Measurements from ENCODE around the gene EGFL7. TPM values are rescaled to one million over a fixed set of nuclear protein-coding genes. Genes with fewer than 3 reads are reported as not detected.
"Not testable (repeated sequence)": the region's sequence is repeated elsewhere in the genome, so short reads cannot be mapped to it uniquely, and the experiment has no call there.

EGFL7 gene
- total RNA-seq, 2 experiments from 2014 or later, result 1.9 TPM

- POLR2A ChIA-PET, result no interaction called here
- no peak for DNase-seq
These were observed 35.0 kb upstream of the EGFL7 start for GRCh38 chr9:136627703-136628102.

GRCh38 chr9:136628268-136628667 is 34.4 kb upstream of the EGFL7 start:
- no peaks in the 10 kb centered on the region for H3K36me3 Mint-ChIP-seq (ENCODE audit: low read depth)
- H3K27ac Mint-ChIP-seq, result no peak overlapping the region
- DNase-seq, result no peak
- H3K9me3 Mint-ChIP-seq (ENCODE audit: insufficient read depth), result no peaks in the 10 kb centered on the region
- no peak for ATAC-seq
- H3K27me3 Mint-ChIP-seq (ENCODE audit: low read depth), result peaks cover 3% of the 10 kb centered on the region
- no peak overlapping the region for H3K4me3 Mint-ChIP-seq
- CTCF ChIA-PET, result interaction anchor here (7.2 to 7.4 kb wide), 2 partner anchors 139 to 143 kb away, joined by 40 to 53 read pairs; no protein-coding TSS in a partner anchor
- no peaks in the 10 kb centered on the region for H3K4me1 Mint-ChIP-seq (ENCODE audit: low read depth)
- POLR2A ChIA-PET, result no interaction called here

More at GRCh38 chr9:136627703-136628102, 35.0 kb upstream of the EGFL7 start:
- Mint-ChIP-seq H3K4me1 (ENCODE audit: low read depth) (no peaks in the 10 kb centered on the region), H3K9me3 (ENCODE audit: insufficient read depth) (no peaks in the 10 kb centered on the region), H3K27ac (no peak overlapping the region), H3K27me3 (ENCODE audit: low read depth) (peaks cover 3% of the 10 kb centered on the region), H3K4me3 (no peak overlapping the region), H3K36me3 (ENCODE audit: low read depth) (no peaks in the 10 kb centered on the region)
- CTCF ChIA-PET, result interaction anchor here (7.2 to 7.4 kb wide), 2 partner anchors 138 to 143 kb away, joined by 40 to 53 read pairs; no protein-coding TSS in a partner anchor
- ATAC-seq, result no peak

GRCh38 chr9:136629001-136629878 is 33.5 kb upstream of the EGFL7 start:
- H3K4me3 Mint-ChIP-seq, result no peak overlapping the region
- ATAC-seq, result no peak

GRCh38 chr9:136629879-136630661 is 32.6 kb upstream of the EGFL7 start:
- peak; percentile 73 for DNase-seq
- Mint-ChIP-seq H3K36me3 (ENCODE audit: low read depth) (no peaks in the 10 kb centered on the region), H3K4me1 (ENCODE audit: low read depth) (no peaks in the 10 kb centered on the region), H3K4me3 (no peak overlapping the region), H3K27me3 (ENCODE audit: low read depth) (peaks cover 3% of the 10 kb centered on the region), H3K9me3 (ENCODE audit: insufficient read depth) (no peaks in the 10 kb centered on the region), H3K27ac (no peak overlapping the region)
- ChIA-PET POLR2A (no interaction called here), CTCF (interaction anchor here (1.3 to 7.4 kb wide), 4 partner anchors 13 to 145 kb away, joined by 3 to 53 read pairs (median 24); no protein-coding TSS in a partner anchor)
- ATAC-seq, result peak; percentile 63

More at GRCh38 chr9:136629001-136629878, 33.5 kb upstream of the EGFL7 start:
- H3K9me3 Mint-ChIP-seq (ENCODE audit: insufficient read depth), result no peaks in the 10 kb centered on the region
- CTCF ChIA-PET, result interaction anchor here (1.0 to 7.4 kb wide), 5 partner anchors 14 to 144 kb away, joined by 3 to 53 read pairs (median 7); no protein-coding TSS in a partner anchor
- no peaks in the 10 kb centered on the region for H3K36me3 Mint-ChIP-seq (ENCODE audit: low read depth)
- peaks cover 3% of the 10 kb centered on the region for H3K27me3 Mint-ChIP-seq (ENCODE audit: low read depth)
- no peak overlapping the region for H3K27ac Mint-ChIP-seq
- POLR2A ChIA-PET, result no interaction called here
- DNase-seq, result no peak
- no peaks in the 10 kb centered on the region for H3K4me1 Mint-ChIP-seq (ENCODE audit: low read depth)

- no peak for DNase-seq
- CTCF ChIA-PET, result interaction anchor here (1.3 to 7.4 kb wide), 4 partner anchors 13 to 146 kb away, joined by 3 to 53 read pairs (median 24); no protein-coding TSS in a partner anchor
- Mint-ChIP-seq H3K9me3 (ENCODE audit: insufficient read depth) (no peaks in the 10 kb centered on the region), H3K4me3 (no peak overlapping the region), H3K27me3 (ENCODE audit: low read depth) (peaks cover 3% of the 10 kb centered on the region), H3K27ac (no peak overlapping the region), H3K4me1 (ENCODE audit: low read depth) (no peaks in the 10 kb centered on the region), H3K36me3 (ENCODE audit: low read depth) (no peaks in the 10 kb centered on the region)
- POLR2A ChIA-PET, result no interaction called here
- ATAC-seq, result no peak
These were observed 32.1 kb upstream of the EGFL7 start for GRCh38 chr9:136630662-136630992.

- Mint-ChIP-seq H3K4me3 (no peak overlapping the region), H3K9me3 (ENCODE audit: insufficient read depth) (no peaks in the 10 kb centered on the region), H3K27ac (no peak overlapping the region), H3K27me3 (ENCODE audit: low read depth) (peaks cover 3% of the 10 kb centered on the region), H3K36me3 (ENCODE audit: low read depth) (no peaks in the 10 kb centered on the region), H3K4me1 (ENCODE audit: low read depth) (no peaks in the 10 kb centered on the region)
- ATAC-seq (peak; percentile 90), DNase-seq (peak; percentile 83)
- ChIA-PET CTCF (interaction anchor here (0.7 to 1.4 kb wide), 8 partner anchors 13 to 156 kb away, joined by 3 to 55 read pairs (median 4); no protein-coding TSS in a partner anchor), POLR2A (interaction anchor here (1.2 kb wide), 1 partner anchor 147 kb away, joined by 8 read pairs; no protein-coding TSS in a partner anchor)
These were observed 31.4 kb upstream of the EGFL7 start for GRCh38 chr9:136631038-136632000.

GRCh38 chr9:136632072-136632471 is 30.6 kb upstream of the EGFL7 start:
- not testable (repeated sequence) for DNase-seq; H3K4me3 Mint-ChIP-seq; ATAC-seq; H3K36me3 Mint-ChIP-seq (ENCODE audit: low read depth); H3K27me3 Mint-ChIP-seq (ENCODE audit: low read depth); H3K4me1 Mint-ChIP-seq (ENCODE audit: low read depth); H3K27ac Mint-ChIP-seq; H3K9me3 Mint-ChIP-seq (ENCODE audit: insufficient read depth)
- ChIA-PET CTCF (interaction anchor here (0.7 to 1.4 kb wide), 8 partner anchors 12 to 157 kb away, joined by 3 to 55 read pairs (median 4); no protein-coding TSS in a partner anchor), POLR2A (interaction anchor here (1.2 kb wide), 1 partner anchor 147 kb away, joined by 8 read pairs; no protein-coding TSS in a partner anchor)

GRCh38 chr9:136632491-136633106 is 30.1 kb upstream of the EGFL7 start:
- H3K27me3 Mint-ChIP-seq (ENCODE audit: low read depth); H3K4me3 Mint-ChIP-seq; H3K36me3 Mint-ChIP-seq (ENCODE audit: low read depth); DNase-seq; H3K9me3 Mint-ChIP-seq (ENCODE audit: insufficient read depth); H3K27ac Mint-ChIP-seq; POLR2A ChIA-PET; H3K4me1 Mint-ChIP-seq (ENCODE audit: low read depth); ATAC-seq: not testable (repeated sequence)
- CTCF ChIA-PET, result interaction anchor here (0.9 to 2.5 kb wide), 4 partner anchors 81 to 148 kb away, joined by 3 to 55 read pairs (median 8); no protein-coding TSS in a partner anchor

- H3K9me3 Mint-ChIP-seq (ENCODE audit: insufficient read depth), result no peaks in the 10 kb centered on the region
- H3K4me3 Mint-ChIP-seq, result no peak overlapping the region
- ATAC-seq, result no peak
- no peak overlapping the region for H3K27ac Mint-ChIP-seq
- DNase-seq, result no peak
- ChIA-PET CTCF (interaction anchor here (0.8 to 2.5 kb wide), 2 partner anchors 147 to 151 kb away, joined by 5 to 9 read pairs; no protein-coding TSS in a partner anchor), POLR2A (no interaction called here)
- H3K4me1 Mint-ChIP-seq (ENCODE audit: low read depth), result no peaks in the 10 kb centered on the region
- H3K36me3 Mint-ChIP-seq (ENCODE audit: low read depth), result no peaks in the 10 kb centered on the region
- H3K27me3 Mint-ChIP-seq (ENCODE audit: low read depth), result no peaks in the 10 kb centered on the region
These were observed 27.8 kb upstream of the EGFL7 start for GRCh38 chr9:136634904-136635303.

- DNase-seq (no peak), ATAC-seq (no peak)
- Mint-ChIP-seq H3K4me1 (ENCODE audit: low read depth) (peaks cover 4% of the 10 kb centered on the region), H3K4me3 (no peak overlapping the region), H3K9me3 (ENCODE audit: insufficient read depth) (no peaks in the 10 kb centered on the region), H3K27ac (no peak overlapping the region), H3K36me3 (ENCODE audit: low read depth) (no peaks in the 10 kb centered on the region), H3K27me3 (ENCODE audit: low read depth) (peaks cover 14% of the 10 kb centered on the region)
- CTCF ChIA-PET, result no interaction called here
- POLR2A ChIA-PET, result no interaction called here
These were observed 22.3 kb upstream of the EGFL7 start for GRCh38 chr9:136640171-136641111.

Data from activated CD8-positive, alpha-beta T cell treated with anti-CD3 and anti-CD28 coated beads, Interleukin-2, amount 10 ng/mL, durations not matched to agents 7 days and 5 days (primary cell).